PFSK-1 (cell line): ENCODE results near the gene GCG.

ENCODE experiments used
- POLR2AphosphoS5 ChIP-seq: IDR thresholded peaks from 2 replicates; pipeline ENCODE4 v1.6.1; 2012; ENCODE audit warnings: low read depth, mild to moderate bottlenecking, control low read depth, low read length, moderate library complexity
- REST ChIP-seq, 2 experiments: IDR thresholded peaks; 2 replicates each; pipeline versions ENCODE4 v1.6.1 to v1.8.0; 2011 to 2012; ENCODE audit warnings: low read depth in 2 of 2, low read length in 2 of 2, control low read depth in 1 of 2, inconsistent platforms in 1 of 2, mild to moderate bottlenecking in 1 of 2, moderate library complexity in 1 of 2; ENCODE audit not compliant: insufficient read depth in 1 of 2

- no peak for TF ChIP-seq REST (IDR thresholded peaks at IDR 0.05; ENCODE audit: insufficient read depth in 1 of 2, low read depth in 2 of 2, low read length in 2 of 2)
- TF ChIP-seq POLR2AphosphoS5, result no peak
Measured at GRCh38 chr2:162188451-162188850, 36.4 kb upstream of the GCG start.
